ENCODE measurements around the gene SLC17A3. TPM values are rescaled to one million over a fixed set of nuclear protein-coding genes. Genes with fewer than 3 reads are reported as not detected.

The SLC17A3 gene
- total RNA-seq, 1 experiment from 2014 or later, result not detected

DNA sequence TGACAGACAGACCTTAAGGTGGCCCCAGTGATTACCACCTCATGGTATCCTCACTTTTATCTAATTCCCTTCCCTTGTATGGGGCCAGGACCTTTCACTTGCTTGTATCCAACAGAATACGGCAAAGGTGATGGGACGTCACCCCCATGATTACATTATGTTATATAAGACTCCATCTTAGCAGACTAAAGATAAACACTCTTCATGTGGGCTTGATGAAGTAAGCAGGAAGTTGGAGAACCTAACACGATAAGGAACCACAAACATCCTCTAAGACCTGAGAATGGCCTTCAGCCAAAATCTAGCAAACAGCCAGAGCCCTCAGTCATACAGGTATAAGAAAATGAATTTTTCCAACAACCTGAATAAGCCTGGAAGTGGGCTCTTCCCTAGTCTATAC lies 8.0 kb downstream of the SLC17A3 start:
- Histone ChIP-seq H3K4me1 (ENCODE audit: control insufficient read depth in 1 of 2, insufficient read depth in 2 of 2, low read length in 2 of 2) (no peaks in the 10 kb centered on the region), H3K9me3 (ENCODE audit: control insufficient read depth in 1 of 2, insufficient read depth in 1 of 2, low read depth in 1 of 2, low read length in 2 of 2) (no peaks in the 10 kb centered on the region), H3K9ac (ENCODE audit: low read length) (no peak overlapping the region), H4K20me1 (ENCODE audit: insufficient read depth) (no peaks in the 10 kb centered on the region), H3K4me2 (ENCODE audit: low read length) (no peak overlapping the region), H3K36me3 (ENCODE audit: control insufficient read depth in 1 of 2, insufficient read depth in 2 of 2, low read length in 2 of 2) (no peaks in the 10 kb centered on the region), H2AFZ (ENCODE audit: low read depth, low read length, poor library complexity, severe bottlenecking) (no peak overlapping the region), H3K79me2 (ENCODE audit: insufficient read depth, low read length) (no peaks in the 10 kb centered on the region), H3K9me2 (ENCODE audit: insufficient read depth) (no peaks in the 10 kb centered on the region), H3K27ac (ENCODE audit: low read depth, low read length) (no peak overlapping the region), H3K4me3 (replicated peaks in 1 of 2; ENCODE audit: low read depth in 1 of 2, low read length in 2 of 2) (no peak overlapping the region), H3K27me3 (ENCODE audit: insufficient read depth, low read length) (no peaks in the 10 kb centered on the region)
- ChIA-PET RAD21 (ENCODE audit: low non-redundant PET in 1 of 2, low total read pairs in 2 of 2, uncharacterized antibody in 2 of 2, unreplicated experiment in 2 of 2) (no interaction called here), CTCF (no interaction called here), POLR2A (no interaction called here)
- DNase-seq (ENCODE audit: low read depth, low spot score), result no peak
- TF ChIP-seq ZNF274 (IDR thresholded peaks at IDR 0.05; ENCODE audit: low read depth, low read length), result no peak
- no peak for TF ChIP-seq YY1 (IDR thresholded peaks at IDR 0.05; ENCODE audit: extremely low read depth, insufficient replicate concordance, low read depth, low read length)
- TF ChIP-seq CTCF (IDR thresholded peaks at IDR 0.05 in 2 of 3, conservative IDR thresholded peaks at IDR 0.05 in 1 of 3; ENCODE audit: borderline replicate concordance in 1 of 3, insufficient read depth in 1 of 3, low read depth in 2 of 3, low read length in 2 of 3), result no peak
- no peak for TF ChIP-seq EZH2phosphoT487 (IDR thresholded peaks at IDR 0.05; ENCODE audit: borderline replicate concordance)
- TF ChIP-seq SP1 (IDR thresholded peaks at IDR 0.05; ENCODE audit: low read depth), result no peak
- TF ChIP-seq JUND (IDR thresholded peaks at IDR 0.05), result no peak
- TF ChIP-seq CEBPB (IDR thresholded peaks at IDR 0.05; ENCODE audit: low read depth), result no peak
- TF ChIP-seq, protein P1, sequence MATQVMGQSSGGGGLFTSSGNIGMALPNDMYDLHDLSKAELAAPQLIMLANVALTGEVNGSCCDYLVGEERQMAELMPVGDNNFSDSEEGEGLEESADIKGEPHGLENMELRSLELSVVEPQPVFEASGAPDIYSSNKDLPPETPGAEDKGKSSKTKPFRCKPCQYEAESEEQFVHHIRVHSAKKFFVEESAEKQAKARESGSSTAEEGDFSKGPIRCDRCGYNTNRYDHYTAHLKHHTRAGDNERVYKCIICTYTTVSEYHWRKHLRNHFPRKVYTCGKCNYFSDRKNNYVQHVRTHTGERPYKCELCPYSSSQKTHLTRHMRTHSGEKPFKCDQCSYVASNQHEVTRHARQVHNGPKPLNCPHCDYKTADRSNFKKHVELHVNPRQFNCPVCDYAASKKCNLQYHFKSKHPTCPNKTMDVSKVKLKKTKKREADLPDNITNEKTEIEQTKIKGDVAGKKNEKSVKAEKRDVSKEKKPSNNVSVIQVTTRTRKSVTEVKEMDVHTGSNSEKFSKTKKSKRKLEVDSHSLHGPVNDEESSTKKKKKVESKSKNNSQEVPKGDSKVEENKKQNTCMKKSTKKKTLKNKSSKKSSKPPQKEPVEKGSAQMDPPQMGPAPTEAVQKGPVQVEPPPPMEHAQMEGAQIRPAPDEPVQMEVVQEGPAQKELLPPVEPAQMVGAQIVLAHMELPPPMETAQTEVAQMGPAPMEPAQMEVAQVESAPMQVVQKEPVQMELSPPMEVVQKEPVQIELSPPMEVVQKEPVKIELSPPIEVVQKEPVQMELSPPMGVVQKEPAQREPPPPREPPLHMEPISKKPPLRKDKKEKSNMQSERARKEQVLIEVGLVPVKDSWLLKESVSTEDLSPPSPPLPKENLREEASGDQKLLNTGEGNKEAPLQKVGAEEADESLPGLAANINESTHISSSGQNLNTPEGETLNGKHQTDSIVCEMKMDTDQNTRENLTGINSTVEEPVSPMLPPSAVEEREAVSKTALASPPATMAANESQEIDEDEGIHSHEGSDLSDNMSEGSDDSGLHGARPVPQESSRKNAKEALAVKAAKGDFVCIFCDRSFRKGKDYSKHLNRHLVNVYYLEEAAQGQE (IDR thresholded peaks at IDR 0.05; ENCODE audit: low read depth), result no peak
- no peak for TF ChIP-seq ELF1 (IDR thresholded peaks at IDR 0.05; ENCODE audit: borderline replicate concordance, low read depth)
- no peak for TF ChIP-seq POLR2A (IDR thresholded peaks at IDR 0.05; ENCODE audit: borderline replicate concordance, extremely low read depth, insufficient read depth, insufficient read length)
- TF ChIP-seq, protein P2, sequence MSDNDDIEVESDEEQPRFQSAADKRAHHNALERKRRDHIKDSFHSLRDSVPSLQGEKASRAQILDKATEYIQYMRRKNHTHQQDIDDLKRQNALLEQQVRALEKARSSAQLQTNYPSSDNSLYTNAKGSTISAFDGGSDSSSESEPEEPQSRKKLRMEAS (IDR thresholded peaks at IDR 0.05), result no peak
- intact Hi-C loops (cut with micrococcal nuclease), result no loop called here
- no TSS peak for BruUV-seq (replicated peaks)
- ATAC-seq, result no peak
